Activated CD4-positive, alpha-beta T cell treated with anti-CD3 and anti-CD28 coated beads, Interleukin-2, amount 50 U/mL, for 16 hours (primary cell): Measurements from ENCODE around the gene RASEF.
"Not testable (repeated sequence)": the region's sequence is repeated elsewhere in the genome, so short reads cannot be mapped to it uniquely, and the experiment has no call there.

Experiments
- DNase-seq: peaks from one replicate; pipeline ENCODE4 v3.0.0-alpha.2; 2020

Gene RASEF

GRCh38 chr9:83062651-83063527 lies at the start of gene RASEF:
Gene RASEF (minus strand): TSS chr9:83063142. CDS start chr9:83062867, 275 bp downstream.
- DNase-seq = no peak

- no peak for DNase-seq
Measured at GRCh38 chr9:83111169-83111568, 48.2 kb upstream of the RASEF start.

- DNase-seq = no peak
Measured at GRCh38 chr9:83109296-83109695, 46.4 kb upstream of the RASEF start.

GRCh38 chr9:83108208-83108607 lies 45.3 kb upstream of the RASEF start:
- DNase-seq = no peak

GRCh38 chr9:83106772-83107171 lies 43.8 kb upstream of the RASEF start:
- DNase-seq = no peak

- DNase-seq = no peak
Measured at GRCh38 chr9:83106263-83106662, 43.3 kb upstream of the RASEF start.

- no peak for DNase-seq
Measured at GRCh38 chr9:83097633-83098032, 34.7 kb upstream of the RASEF start.

- DNase-seq = not testable (repeated sequence)
Measured at GRCh38 chr9:83093311-83093710, 30.4 kb upstream of the RASEF start.

- DNase-seq = no peak
Measured at GRCh38 chr9:83081846-83082245, 18.9 kb upstream of the RASEF start.

- DNase-seq = no peak
Measured at GRCh38 chr9:83081010-83081409, 18.1 kb upstream of the RASEF start.

- not testable (repeated sequence) for DNase-seq
Measured at GRCh38 chr9:83075932-83076331, 13.0 kb upstream of the RASEF start.

- DNase-seq = not testable (repeated sequence)
Measured at GRCh38 chr9:83072498-83072897, 9.6 kb upstream of the RASEF start.

GRCh38 chr9:83071626-83072025 lies 8.7 kb upstream of the RASEF start:
- no peak for DNase-seq

- no peak for DNase-seq
Measured at GRCh38 chr9:83070261-83070660, 7.3 kb upstream of the RASEF start.

GRCh38 chr9:83069651-83070050 lies 6.7 kb upstream of the RASEF start:
- no peak for DNase-seq

- DNase-seq = no peak
Measured at GRCh38 chr9:83068414-83068813, 5.5 kb upstream of the RASEF start.

GRCh38 chr9:83067579-83067978 lies 4.6 kb upstream of the RASEF start:
- DNase-seq = no peak

GRCh38 chr9:83066771-83067170 lies 3.8 kb upstream of the RASEF start:
- DNase-seq = no peak

GRCh38 chr9:83065233-83065632 lies 2.3 kb upstream of the RASEF start:
- no peak for DNase-seq

- DNase-seq = no peak
Measured at GRCh38 chr9:83061990-83062650, 822 bp downstream of the RASEF start.

- DNase-seq = no peak
Measured at GRCh38 chr9:83061036-83061435, 1.9 kb downstream of the RASEF start.

GRCh38 chr9:83060556-83060955 lies 2.4 kb downstream of the RASEF start:
- DNase-seq = no peak

GRCh38 chr9:83059417-83059816 lies 3.5 kb downstream of the RASEF start:
- DNase-seq = no peak

GRCh38 chr9:83056911-83057310 lies 6.0 kb downstream of the RASEF start:
- no peak for DNase-seq
